H1 (cell line): ENCODE data around the gene ESYT2.

Experiments used
- CREB1 ChIP-seq: IDR thresholded peaks from 2 replicates; pipeline ENCODE4 v1.6.1; 2012; ENCODE audit warnings: inconsistent platforms
- MAFK ChIP-seq: IDR thresholded peaks from 2 replicates; pipeline ENCODE4 v1.6.1; 2012; ENCODE audit warnings: low read depth, mild to moderate bottlenecking, improper control_type of control experiment, low read length

GRCh38 chr7:158694650-158695049, 134.7 kb downstream of the ESYT2 start:
- TF ChIP-seq MAFK: no peak
- TF ChIP-seq CREB1: no peak
